Measurements from ENCODE around the gene POSTN.

- TF ChIP-seq, protein P1, sequence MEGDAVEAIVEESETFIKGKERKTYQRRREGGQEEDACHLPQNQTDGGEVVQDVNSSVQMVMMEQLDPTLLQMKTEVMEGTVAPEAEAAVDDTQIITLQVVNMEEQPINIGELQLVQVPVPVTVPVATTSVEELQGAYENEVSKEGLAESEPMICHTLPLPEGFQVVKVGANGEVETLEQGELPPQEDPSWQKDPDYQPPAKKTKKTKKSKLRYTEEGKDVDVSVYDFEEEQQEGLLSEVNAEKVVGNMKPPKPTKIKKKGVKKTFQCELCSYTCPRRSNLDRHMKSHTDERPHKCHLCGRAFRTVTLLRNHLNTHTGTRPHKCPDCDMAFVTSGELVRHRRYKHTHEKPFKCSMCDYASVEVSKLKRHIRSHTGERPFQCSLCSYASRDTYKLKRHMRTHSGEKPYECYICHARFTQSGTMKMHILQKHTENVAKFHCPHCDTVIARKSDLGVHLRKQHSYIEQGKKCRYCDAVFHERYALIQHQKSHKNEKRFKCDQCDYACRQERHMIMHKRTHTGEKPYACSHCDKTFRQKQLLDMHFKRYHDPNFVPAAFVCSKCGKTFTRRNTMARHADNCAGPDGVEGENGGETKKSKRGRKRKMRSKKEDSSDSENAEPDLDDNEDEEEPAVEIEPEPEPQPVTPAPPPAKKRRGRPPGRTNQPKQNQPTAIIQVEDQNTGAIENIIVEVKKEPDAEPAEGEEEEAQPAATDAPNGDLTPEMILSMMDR (IDR thresholded peaks at IDR 0.05), result no peak
- no peak for TF ChIP-seq POLR2A (IDR thresholded peaks at IDR 0.05)
Measured at GRCh38 chr13:37526710-37527473, 71.7 kb downstream of the POSTN start.
